ENCODE data around the gene ARHGEF4.

Gene ARHGEF4

GRCh38 chr2:130957915-130958314, 121.2 kb downstream of the ARHGEF4 start:
- no peak overlapping the region for H3K4ac ChIP-seq (ENCODE audit: low read depth, low read length)
- H3K9me3 ChIP-seq (ENCODE audit: insufficient read depth, low read depth, low read length): no peaks in the 10 kb centered on the region
- H3K79me2 ChIP-seq (ENCODE audit: control insufficient read depth, insufficient read depth, low read length, poor library complexity): no peaks in the 10 kb centered on the region
- H3K18ac ChIP-seq (ENCODE audit: low read length): no peak overlapping the region
- no peak overlapping the region for H3K4me2 ChIP-seq (ENCODE audit: low read length)
- no CpG with 5 or more reads among the region's 2 CpGs for WGBS (ENCODE audit: extremely low coverage, insufficient coverage, insufficient read length)
- H2AFZ ChIP-seq (ENCODE audit: insufficient read depth, low read length, poor library complexity): no peak overlapping the region
- no peak overlapping the region for H3K27ac ChIP-seq (ENCODE audit: low read depth, low read length)
- no peak overlapping the region for H3K14ac ChIP-seq (ENCODE audit: low read length)
- H3K79me1 ChIP-seq (ENCODE audit: low read length): no peaks in the 10 kb centered on the region
- no peak overlapping the region for H2AK5ac ChIP-seq (ENCODE audit: low read length)
- H3K23ac ChIP-seq (ENCODE audit: low read length): no peak overlapping the region
- no peaks in the 10 kb centered on the region for H3K36me3 ChIP-seq (ENCODE audit: control insufficient read depth in 1 of 2, insufficient read depth in 2 of 2, low read length in 2 of 2)
- H3K9ac ChIP-seq (ENCODE audit: low read length): no peak overlapping the region
- H3K27me3 ChIP-seq (ENCODE audit: insufficient read depth, low read length): peaks cover 18% of the 10 kb centered on the region
- no peak overlapping the region for H4K8ac ChIP-seq (ENCODE audit: low read depth, low read length)
- DNase-seq: no peak
- H2BK12ac ChIP-seq (ENCODE audit: low read length): no peak overlapping the region
- H3K4me3 ChIP-seq (ENCODE audit: low read depth, low read length): no peak overlapping the region
- H4K91ac ChIP-seq (ENCODE audit: low read depth, low read length): no peak overlapping the region
- H3K4me1 ChIP-seq (ENCODE audit: control insufficient read depth in 1 of 2, insufficient read depth in 2 of 2, low read length in 2 of 2): no peaks in the 10 kb centered on the region
- H2BK120ac ChIP-seq (ENCODE audit: insufficient read depth, low read length, poor library complexity): no peak overlapping the region
- H2BK5ac ChIP-seq (ENCODE audit: low read depth, low read length, poor library complexity): no peak overlapping the region
- no peak overlapping the region for H4K12ac ChIP-seq (ENCODE audit: low read depth, low read length)

- Histone ChIP-seq H4K8ac (ENCODE audit: low read depth, low read length) (no peak overlapping the region), H3K36me3 (ENCODE audit: control insufficient read depth in 1 of 2, insufficient read depth in 2 of 2, low read length in 2 of 2) (no peaks in the 10 kb centered on the region), H2AFZ (ENCODE audit: insufficient read depth, low read length, poor library complexity) (no peak overlapping the region), H2BK120ac (ENCODE audit: insufficient read depth, low read length, poor library complexity) (no peak overlapping the region), H3K9me3 (ENCODE audit: insufficient read depth, low read depth, low read length) (peaks cover 2% of the 10 kb centered on the region), H3K4ac (ENCODE audit: low read depth, low read length) (no peak overlapping the region), H2BK12ac (ENCODE audit: low read length) (no peak overlapping the region), H3K23ac (ENCODE audit: low read length) (no peak overlapping the region), H3K4me3 (ENCODE audit: low read depth, low read length) (peak overlapping the region; percentile 23), H2BK5ac (ENCODE audit: low read depth, low read length, poor library complexity) (no peak overlapping the region), H3K14ac (ENCODE audit: low read length) (no peak overlapping the region), H2AK5ac (ENCODE audit: low read length) (no peak overlapping the region), H3K18ac (ENCODE audit: low read length) (no peak overlapping the region), H3K27me3 (ENCODE audit: insufficient read depth, low read length) (peaks cover 47% of the 10 kb centered on the region), H3K27ac (ENCODE audit: low read depth, low read length) (no peak overlapping the region), H3K4me2 (ENCODE audit: low read length) (peak overlapping the region; percentile 57), H4K91ac (ENCODE audit: low read depth, low read length) (no peak overlapping the region), H3K79me2 (ENCODE audit: control insufficient read depth, insufficient read depth, low read length, poor library complexity) (no peaks in the 10 kb centered on the region), H3K4me1 (ENCODE audit: control insufficient read depth in 1 of 2, insufficient read depth in 2 of 2, low read length in 2 of 2) (peaks cover 5 to 9% of the 10 kb centered on the region in 2 experiments), H3K9ac (ENCODE audit: low read length) (no peak overlapping the region), H4K12ac (ENCODE audit: low read depth, low read length) (no peak overlapping the region), H3K79me1 (ENCODE audit: low read length) (no peaks in the 10 kb centered on the region)
- no CpG with 5 or more reads among the region's 90 CpGs for WGBS (ENCODE audit: extremely low coverage, insufficient coverage, insufficient read length)
- DNase-seq: peak in 1 of 2 donors; percentile 3
Observed at GRCh38 chr2:130963196-130963848, 126.6 kb downstream of the ARHGEF4 start.

DNA sequence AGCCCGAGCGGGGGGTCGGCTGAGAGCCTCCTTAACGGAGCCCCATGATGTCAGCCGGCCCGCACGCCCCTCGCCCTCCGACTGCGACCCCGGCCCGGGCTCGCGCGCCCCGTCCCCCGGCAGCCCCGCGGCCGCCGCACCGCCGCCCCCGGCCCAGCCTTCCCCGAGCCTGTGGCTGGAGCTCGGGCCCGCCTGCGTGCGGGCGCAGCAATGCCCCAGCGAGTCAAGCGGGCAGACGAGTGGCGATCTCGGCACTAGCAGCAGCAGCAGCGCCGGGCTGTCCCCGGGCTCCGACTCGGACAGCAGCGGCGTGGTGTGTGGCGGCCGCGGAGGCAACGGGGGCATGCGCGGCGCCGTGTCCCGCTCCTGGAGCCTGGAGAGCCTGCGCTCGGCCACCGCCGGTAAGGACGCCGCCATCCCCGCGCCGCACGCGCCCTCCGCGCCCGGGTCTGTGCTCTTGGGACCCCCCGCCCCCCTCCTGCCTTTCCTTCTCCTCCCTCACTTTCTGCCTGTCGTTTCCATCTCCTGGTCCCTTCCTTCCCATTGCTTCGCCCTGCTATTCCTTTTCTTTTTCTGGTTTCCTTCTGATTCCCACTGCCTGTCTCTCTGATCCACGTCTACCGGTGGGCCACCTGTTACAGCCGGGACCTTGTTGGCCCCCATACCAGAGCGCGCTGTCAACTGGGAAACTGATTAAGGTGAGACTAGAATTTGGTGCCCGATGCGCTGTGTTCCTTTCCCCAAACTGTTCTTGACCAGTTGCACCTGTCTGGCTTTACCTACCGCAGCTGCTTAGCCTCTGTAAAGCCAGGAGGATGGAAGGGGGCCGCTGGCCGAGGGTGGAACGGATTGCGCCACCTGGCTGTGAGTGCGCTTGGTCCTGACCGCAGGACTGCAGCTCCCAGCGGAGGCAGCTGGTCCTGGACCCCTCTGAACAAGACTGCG, 127.4 kb downstream of the ARHGEF4 start:
- peak in 1 of 2 donors; percentile 56 for DNase-seq
- Histone ChIP-seq H3K27ac (ENCODE audit: low read depth, low read length) (no peak overlapping the region), H3K4me3 (ENCODE audit: low read depth, low read length) (no peak overlapping the region), H3K79me2 (ENCODE audit: control insufficient read depth, insufficient read depth, low read length, poor library complexity) (no peaks in the 10 kb centered on the region), H4K8ac (ENCODE audit: low read depth, low read length) (no peak overlapping the region), H3K18ac (ENCODE audit: low read length) (no peak overlapping the region), H3K4me2 (ENCODE audit: low read length) (peak overlapping the region; percentile 57), H4K12ac (ENCODE audit: low read depth, low read length) (no peak overlapping the region), H2BK5ac (ENCODE audit: low read depth, low read length, poor library complexity) (no peak overlapping the region), H2AFZ (ENCODE audit: insufficient read depth, low read length, poor library complexity) (no peak overlapping the region), H3K9me3 (ENCODE audit: insufficient read depth, low read depth, low read length) (peaks cover 2% of the 10 kb centered on the region), H2BK12ac (ENCODE audit: low read length) (no peak overlapping the region), H3K14ac (ENCODE audit: low read length) (no peak overlapping the region), H4K91ac (ENCODE audit: low read depth, low read length) (no peak overlapping the region), H3K79me1 (ENCODE audit: low read length) (no peaks in the 10 kb centered on the region), H3K23ac (ENCODE audit: low read length) (no peak overlapping the region), H3K9ac (ENCODE audit: low read length) (no peak overlapping the region), H3K4me1 (ENCODE audit: control insufficient read depth in 1 of 2, insufficient read depth in 2 of 2, low read length in 2 of 2) (peaks cover 5 to 9% of the 10 kb centered on the region in 2 experiments), H2BK120ac (ENCODE audit: insufficient read depth, low read length, poor library complexity) (no peak overlapping the region), H2AK5ac (ENCODE audit: low read length) (no peak overlapping the region), H3K36me3 (ENCODE audit: control insufficient read depth in 1 of 2, insufficient read depth in 2 of 2, low read length in 2 of 2) (no peaks in the 10 kb centered on the region), H3K27me3 (ENCODE audit: insufficient read depth, low read length) (peaks cover 47% of the 10 kb centered on the region), H3K4ac (ENCODE audit: low read depth, low read length) (no peak overlapping the region)
- WGBS (ENCODE audit: extremely low coverage, insufficient coverage, insufficient read length): no CpG with 5 or more reads among the region's 84 CpGs

GRCh38 chr2:130964931-130965330, 128.2 kb downstream of the ARHGEF4 start:
- Histone ChIP-seq H3K4me2 (ENCODE audit: low read length) (no peak overlapping the region), H3K18ac (ENCODE audit: low read length) (no peak overlapping the region), H2AFZ (ENCODE audit: insufficient read depth, low read length, poor library complexity) (no peak overlapping the region), H3K4me1 (ENCODE audit: control insufficient read depth in 1 of 2, insufficient read depth in 2 of 2, low read length in 2 of 2) (peaks cover 5 to 9% of the 10 kb centered on the region in 2 experiments), H2BK120ac (ENCODE audit: insufficient read depth, low read length, poor library complexity) (no peak overlapping the region), H2BK12ac (ENCODE audit: low read length) (no peak overlapping the region), H4K12ac (ENCODE audit: low read depth, low read length) (no peak overlapping the region), H3K27ac (ENCODE audit: low read depth, low read length) (no peak overlapping the region), H3K36me3 (ENCODE audit: control insufficient read depth in 1 of 2, insufficient read depth in 2 of 2, low read length in 2 of 2) (no peaks in the 10 kb centered on the region), H2BK5ac (ENCODE audit: low read depth, low read length, poor library complexity) (no peak overlapping the region), H3K79me2 (ENCODE audit: control insufficient read depth, insufficient read depth, low read length, poor library complexity) (no peaks in the 10 kb centered on the region), H3K9ac (ENCODE audit: low read length) (no peak overlapping the region), H3K4ac (ENCODE audit: low read depth, low read length) (no peak overlapping the region), H3K27me3 (ENCODE audit: insufficient read depth, low read length) (peaks cover 47% of the 10 kb centered on the region), H3K79me1 (ENCODE audit: low read length) (no peaks in the 10 kb centered on the region), H3K23ac (ENCODE audit: low read length) (no peak overlapping the region), H4K91ac (ENCODE audit: low read depth, low read length) (no peak overlapping the region), H3K4me3 (ENCODE audit: low read depth, low read length) (no peak overlapping the region), H4K8ac (ENCODE audit: low read depth, low read length) (no peak overlapping the region), H2AK5ac (ENCODE audit: low read length) (no peak overlapping the region), H3K9me3 (ENCODE audit: insufficient read depth, low read depth, low read length) (peaks cover 2% of the 10 kb centered on the region), H3K14ac (ENCODE audit: low read length) (no peak overlapping the region)
- WGBS (ENCODE audit: extremely low coverage, insufficient coverage, insufficient read length): no CpG with 5 or more reads among the region's 3 CpGs
- DNase-seq: no peak
